K562 (cell line): Measurements from ENCODE around the gene ZNF521. TPM values are rescaled to one million over a fixed set of nuclear protein-coding genes. Genes with fewer than 3 reads are reported as not detected.

Source experiments
- ATAC-seq: fragments of 200-7000 bp; cut with Tn5 transposase; 3 replicates; pipeline ENCODE4 v1.9.1; 2020; ENCODE audit warnings: moderate library complexity
- BruUV-seq: library from RNA; stranded (reverse); fragments of 400-500 nt; replicated peaks from 2 replicates; lab custom pipeline; 2021; lab: Mats Ljungman, UMichigan
- CTCF ChIA-PET: fragments of 300-600 bp; formaldehyde crosslinking; extraction: SDS; loops from one replicate; lab custom pipeline; 2021; ENCODE audit warnings: low intra/inter-chr PET ratio; lab: Yijun Ruan, JAX
- POLR2A ChIA-PET: fragments of 300-600, 350-650 bp; sonication (Branson Sonifier 250); formaldehyde crosslinking; extraction: SDS; loops from one replicate; lab custom pipeline; 2021; ENCODE audit warnings: antibody characterized with exemption, inconsistent platforms; lab: Yijun Ruan, JAX
- DNase-seq, 4 experiments: peaks; one replicate each; pipeline versions ENCODE4 v3.0.0 to v3.0.0-alpha.2; 2011 to 2018; ENCODE audit warnings: low spot score in 3 of 4, mixed read lengths in 3 of 4; ENCODE audit errors: extremely low read depth in 1 of 4
- FAIRE-seq: peaks from 2 replicates; lab custom pipeline; 2011; peaks lifted over from hg19 to GRCh38; lab: Jason Lieb, UNC
- H2AFZ ChIP-seq: 2 replicates; pipeline ENCODE4 v1.6.0; 2011; ENCODE audit warnings: low read depth, low read length, control low read depth, inconsistent platforms
- H3K27ac ChIP-seq: fragments of 200-600 bp; 3 replicates; pipeline ENCODE4 v1.8.0; 2011; ENCODE audit warnings: low read depth, mild to moderate bottlenecking, control low read depth, inconsistent platforms, low read length, moderate library complexity, mixed read lengths; ENCODE audit errors: extremely low read depth
- H3K27me3 ChIP-seq, 2 experiments: fragments of 300-600 bp in 1 of 2; 2 replicates in 1 of 2; 3 replicates in 1 of 2; pipeline versions ENCODE4 v1.6.0 to v1.8.0; 2011; ENCODE audit warnings: inconsistent platforms in 2 of 2, low read length in 2 of 2, mild to moderate bottlenecking in 1 of 2, mixed read lengths in 1 of 2, moderate library complexity in 1 of 2; ENCODE audit not compliant: control insufficient read depth in 2 of 2, insufficient read depth in 2 of 2
- H3K36me3 ChIP-seq: fragments of 300-600 bp; 3 replicates; pipeline ENCODE4 v1.8.0; 2011; ENCODE audit warnings: mild to moderate bottlenecking, low read length, inconsistent platforms; ENCODE audit not compliant: control insufficient read depth, insufficient read depth
- H3K4me1 ChIP-seq, 2 experiments: fragments of 200-600 bp in 1 of 2; replicated peaks in 1 of 2; 2 replicates in 1 of 2; 3 replicates in 1 of 2; pipeline versions ENCODE4 v1.5.1 to v1.8.0; 2011; ENCODE audit warnings: inconsistent platforms in 2 of 2, low read length in 2 of 2, mild to moderate bottlenecking in 1 of 2, mixed read lengths in 1 of 2, moderate library complexity in 1 of 2; ENCODE audit not compliant: control insufficient read depth in 2 of 2, insufficient read depth in 2 of 2
- H3K4me2 ChIP-seq: 2 replicates; pipeline ENCODE4 v1.6.1; 2011; ENCODE audit warnings: low read length, control low read depth, inconsistent platforms, mixed read lengths; ENCODE audit not compliant: insufficient read depth
- H3K4me3 ChIP-seq: fragments of 200-600 bp; sonication (generic), shearing (Covaris generic); 2 replicates; pipeline ENCODE4 v1.5.1; 2016; ENCODE audit warnings: control low read depth, inconsistent platforms
- H3K79me2 ChIP-seq: fragments of 200-600 bp; 3 replicates; pipeline ENCODE4 v1.8.0; 2011; ENCODE audit warnings: low read length, inconsistent platforms; ENCODE audit not compliant: control insufficient read depth, insufficient read depth
- H3K9ac ChIP-seq, 2 experiments: 2 replicates each; pipeline versions ENCODE4 v1.6.0 to v1.6.1; 2011; ENCODE audit warnings: low read depth in 2 of 2, low read length in 2 of 2, control low read depth in 1 of 2, inconsistent platforms in 1 of 2, mild to moderate bottlenecking in 1 of 2, mixed read lengths in 1 of 2; ENCODE audit not compliant: insufficient read depth in 1 of 2
- H3K9me1 ChIP-seq: one replicate; pipeline ENCODE4 v1.6.0; 2011; ENCODE audit warnings: inconsistent platforms, mild to moderate bottlenecking, low read length, moderate library complexity; ENCODE audit not compliant: control insufficient read depth, insufficient read depth
- H3K9me3 ChIP-seq: replicated peaks from 2 replicates; pipeline ENCODE4 v1.5.1; 2011; ENCODE audit warnings: low read depth, low read length, inconsistent platforms; ENCODE audit not compliant: control insufficient read depth, insufficient read depth
- H4K20me1 ChIP-seq: replicated peaks from 2 replicates; pipeline ENCODE4 v1.6.1; 2011; ENCODE audit warnings: low read length, inconsistent platforms, mixed read lengths; ENCODE audit not compliant: control insufficient read depth, insufficient read depth
- C11orf30 ChIP-seq: fragments of 450-650 bp; IDR thresholded peaks from 2 replicates; pipeline ENCODE4 v1.6.1; 2016; ENCODE audit warnings: low read depth, mild to moderate bottlenecking
- MAFG ChIP-seq: fragments of 450-650 bp; conservative IDR thresholded peaks from 2 replicates; pipeline ENCODE4 v1.6.1; 2016; ENCODE audit warnings: missing genetic modification characterization, missing compliant biosample characterization
- MNT ChIP-seq, 2 experiments: fragments of 450-650 bp; conservative IDR thresholded peaks; 2 replicates each; pipeline ENCODE4 v1.6.1; 2017; ENCODE audit warnings: mild to moderate bottlenecking in 2 of 2, moderate library complexity in 2 of 2
- TCF7L2 ChIP-seq: fragments of 150-350 bp; IDR thresholded peaks from 2 replicates; pipeline ENCODE4 v1.6.1; 2016; ENCODE audit warnings: low read depth, mild to moderate bottlenecking, low read length, moderate library complexity
- U2AF1 ChIP-seq: fragments of 200-400 bp; formaldehyde crosslinking; optimal IDR thresholded peaks from 2 replicates; pipeline ENCODE3; 2017; ENCODE audit warnings: mild to moderate bottlenecking, low read depth, low read length, moderate library complexity
- U2AF2 ChIP-seq: fragments of 200-400 bp; formaldehyde crosslinking; optimal IDR thresholded peaks from 2 replicates; pipeline ENCODE3; 2017; ENCODE audit warnings: low read depth, mild to moderate bottlenecking, low read length
- ZHX1 ChIP-seq: fragments of 150-350 bp; conservative IDR thresholded peaks from 2 replicates; pipeline ENCODE4 v1.6.1; 2014; ENCODE audit warnings: low read length
- ZNF316 ChIP-seq: fragments of 450-650 bp; IDR thresholded peaks from 2 replicates; pipeline ENCODE4 v1.6.1; 2016
- WGBS: fragments of 100-300 bp; shearing (Covaris generic); methylation state at CpG from one replicate; pipeline ENCODE4 v1.1.6; 2016; ENCODE audit warnings: low coverage, mixed read lengths; ENCODE audit not compliant: insufficient coverage; ENCODE audit errors: missing lambda C conversion rate; 5-methylcytosine and 5-hydroxymethylcytosine counted together
- in situ Hi-C: fragments of 300-500 bp; cut with MboI; formaldehyde crosslinking; loops from 4 replicates; pipeline ENCODE4 v1.15.0; 2018; ENCODE audit warnings: inconsistent platforms, mixed read lengths
- intact Hi-C: fragments of 100-400 bp; cut with micrococcal nuclease; formaldehyde crosslinking; loops from 2 replicates; pipeline ENCODE4 v1.14.2; 2022
- polyA plus RNA-seq, 8 experiments: library from polyadenylated mRNA; depleted of rRNA in 4 of 8; stranded (reverse) in 5 of 8; unstranded in 3 of 8; fragments of >200 nt; fragmentation: Nextera tagmentation in 2 of 8; fragmentation: Illumina TruSeq in 1 of 8; extraction: Ambion mirVana in 2 of 8; extraction: Trizol in 1 of 8; gene quantifications; 2 replicates each; pipeline versions ENCODE4 v1.2.1 to v1.2.3, GENCODE V29; 2011 to 2014; ENCODE audit warnings: inconsistent platforms in 1 of 8, missing spikeins in 1 of 8
- total RNA-seq, 7 experiments: library from RNA; depleted of rRNA in 6 of 7; stranded (reverse); fragments of >200 nt in 6 of 7; fragmentation: Illumina TruSeq in 2 of 7; extraction: Trizol in 2 of 7; gene quantifications; 2 replicates each; pipeline versions ENCODE4 v1.2.1 to v1.2.3, GENCODE V29; 2011 to 2021; ENCODE audit warnings: low replicate concordance in 1 of 7

ZNF521 gene
- total and polyA plus RNA-seq, 9 of the 15 experiments (the other 6 are each of a cell fraction or from before 2014, with no cell fraction given): 1.2 to 5.8 (median 1.6) TPM

- TF ChIP-seq TCF7L2: no peak
- no peak for TF ChIP-seq MNT (conservative IDR thresholded peaks at IDR 0.05)
- TF ChIP-seq ZHX1: no peak
Measured at GRCh38 chr18:25146512-25146910, 205.5 kb downstream of the ZNF521 start (continued).

- POLR2A ChIA-PET: interaction anchor here (0.7 kb wide), 1 partner anchor 22 kb away, joined by 3 read pairs; no protein-coding TSS in a partner anchor
Measured at GRCh38 chr18:25145731-25146511, 206.0 kb downstream of the ZNF521 start.

More at GRCh38 chr18:25145731-25146511, 206.0 kb downstream of the ZNF521 start:
- no peaks in the 10 kb centered on the region for H4K20me1 ChIP-seq
- H3K27me3 ChIP-seq: no peaks in the 10 kb centered on the region
- TF ChIP-seq MAFG (tag): 0 out of 2 replicates have a peak, but pooled peaks have one; percentile 24
- TF ChIP-seq U2AF1: no peak
- no peak for TF ChIP-seq U2AF2
- TF ChIP-seq ZNF316: peak; percentile 74
- peak; percentile 50; the same call in 1 of the 2 replicates for TF ChIP-seq C11orf30
- no peak for ATAC-seq
- no peak overlapping the region for H3K9ac ChIP-seq
- H3K9me3 ChIP-seq: no peaks in the 10 kb centered on the region
- FAIRE-seq: no peak
- H3K4me3 ChIP-seq: no peak overlapping the region
- no peak for DNase-seq
- no peak overlapping the region for H2AFZ ChIP-seq
- CTCF ChIA-PET: no interaction called here
- H3K36me3 ChIP-seq: no peaks in the 10 kb centered on the region
- no TSS peak for BruUV-seq
- intact Hi-C loops (no loop called here), in situ Hi-C loops (no loop called here)
- no peaks in the 10 kb centered on the region for H3K9me1 ChIP-seq
- WGBS: 2% methylated on average over 2 of the region's 2 CpGs
- no peak overlapping the region for H3K4me2 ChIP-seq
- no peak overlapping the region for H3K27ac ChIP-seq
- no peaks in the 10 kb centered on the region for H3K79me2 ChIP-seq
- no peaks in the 10 kb centered on the region for H3K4me1 ChIP-seq
